ENCODE results near the gene BAIAP2.

DNA sequence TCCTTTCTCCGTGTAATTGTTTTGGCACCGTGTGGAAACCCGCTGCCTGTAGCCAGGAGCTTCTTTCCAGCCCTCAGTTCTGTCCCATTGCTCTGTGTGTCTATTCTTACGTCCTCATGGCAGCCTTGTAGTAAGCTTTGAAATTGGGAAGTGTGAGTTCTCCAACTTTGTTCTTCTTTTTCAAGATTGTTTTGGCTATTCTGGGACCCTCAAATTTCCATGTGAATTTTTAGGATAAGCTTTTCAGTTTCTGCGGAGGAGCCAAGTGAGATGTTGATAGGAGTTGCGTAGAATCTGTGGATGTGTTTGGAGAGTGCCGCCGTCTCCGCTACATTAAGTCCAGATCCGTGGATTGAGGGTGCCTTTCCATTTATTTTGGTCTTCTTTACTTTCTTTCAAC, 28.1 kb upstream of the BAIAP2 start:
- TF ChIP-seq, protein P1, sequence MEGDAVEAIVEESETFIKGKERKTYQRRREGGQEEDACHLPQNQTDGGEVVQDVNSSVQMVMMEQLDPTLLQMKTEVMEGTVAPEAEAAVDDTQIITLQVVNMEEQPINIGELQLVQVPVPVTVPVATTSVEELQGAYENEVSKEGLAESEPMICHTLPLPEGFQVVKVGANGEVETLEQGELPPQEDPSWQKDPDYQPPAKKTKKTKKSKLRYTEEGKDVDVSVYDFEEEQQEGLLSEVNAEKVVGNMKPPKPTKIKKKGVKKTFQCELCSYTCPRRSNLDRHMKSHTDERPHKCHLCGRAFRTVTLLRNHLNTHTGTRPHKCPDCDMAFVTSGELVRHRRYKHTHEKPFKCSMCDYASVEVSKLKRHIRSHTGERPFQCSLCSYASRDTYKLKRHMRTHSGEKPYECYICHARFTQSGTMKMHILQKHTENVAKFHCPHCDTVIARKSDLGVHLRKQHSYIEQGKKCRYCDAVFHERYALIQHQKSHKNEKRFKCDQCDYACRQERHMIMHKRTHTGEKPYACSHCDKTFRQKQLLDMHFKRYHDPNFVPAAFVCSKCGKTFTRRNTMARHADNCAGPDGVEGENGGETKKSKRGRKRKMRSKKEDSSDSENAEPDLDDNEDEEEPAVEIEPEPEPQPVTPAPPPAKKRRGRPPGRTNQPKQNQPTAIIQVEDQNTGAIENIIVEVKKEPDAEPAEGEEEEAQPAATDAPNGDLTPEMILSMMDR (IDR thresholded peaks at IDR 0.05), result no peak
- TF ChIP-seq POLR2A (IDR thresholded peaks at IDR 0.05), result no peak
